Right cardiac atrium (tissue), 5 donors: ENCODE results near the gene TSTD1. TPM values are rescaled to one million over a fixed set of nuclear protein-coding genes. Genes with fewer than 3 reads are reported as not detected.
A peak's percentile ranks its signal among the peaks of the same experiment; 100 is the strongest.

Experiments
- ATAC-seq, 2 donors: fragments of 200-7000 bp; cut with Tn5 transposase; one replicate each; pipeline versions ENCODE4 v1.8.0 to v1.9.1; 2020; ENCODE audit warnings: moderate library complexity in 2 of 2, mild to moderate bottlenecking in 1 of 2
- DNase-seq, 3 donors: peaks; one replicate each; pipeline ENCODE4 v3.0.0-alpha.2; 2020
- H3K27ac ChIP-seq: one replicate; pipeline ENCODE4 v1.5.1; 2013; ENCODE audit warnings: mild to moderate bottlenecking, low read length, control low read depth, moderate library complexity
- H3K27me3 ChIP-seq: one replicate; pipeline ENCODE4 v1.6.1; 2013; ENCODE audit not compliant: control insufficient read depth, insufficient read depth
- H3K4me1 ChIP-seq: one replicate; pipeline ENCODE4 v1.6.1; 2013; ENCODE audit warnings: low read length; ENCODE audit not compliant: control insufficient read depth, insufficient read depth
- H3K4me3 ChIP-seq: one replicate; pipeline ENCODE4 v1.5.1; 2013; ENCODE audit warnings: low read length, control low read depth
- H3K9me3 ChIP-seq: one replicate; pipeline ENCODE4 v1.6.1; 2013; ENCODE audit warnings: low read length; ENCODE audit not compliant: control insufficient read depth
- WGBS: extraction: QIAGEN DNeasy Blood & Tissue Kit; methylation state at CpG from one replicate; pipeline ENCODE4 v1.1.7; 2013; 5-methylcytosine and 5-hydroxymethylcytosine counted together
- intact Hi-C, 4 donors: fragments of 100-400 bp; cut with DNase I; formaldehyde crosslinking; loops; one replicate each; pipeline versions ENCODE4 v1.11.0 to v1.14.0; 2022 to 2023
- long read RNA-seq, 4 donors: library from polyadenylated mRNA; unstranded; transcript quantifications; one replicate each; pipeline ENCODE4 v2.0.0, GENCODE V29; 2020 to 2021
- polyA plus RNA-seq: library from polyadenylated mRNA; stranded (reverse); fragments of 200-250 nt; gene quantifications from one replicate; pipeline ENCODE4 v1.2.3, GENCODE V29; 2013
- total RNA-seq, 4 donors: library from RNA; stranded (reverse); fragmentation: NEBNext Ultra II Directional; extraction: Animal tissue kit (Norgen Biotek cat#: 25700); gene quantifications; one replicate each; pipeline ENCODE4 v1.2.1, GENCODE V29; 2021
- donor health status: healthy with polysubstance abuse.
- donor health status: DM: no; HTN: yes; CAD: no.
- donor health status: DM: no; HTN: no; CAD: no.
- donor health status: DM: no; HTN: yes; CAD: no; lungs with severe emphysema.
- donor health status: DM: yes; HTN: yes; CAD: no.

TSTD1 gene
- total RNA-seq (10 to 100 TPM; 23.5 to 46.8 (median 35.8) TPM), polyA plus RNA-seq (63.6 TPM)
- long read RNA-seq, donor 1, transcript TSTD1-204 (4 exons, 593 nt): major isoform, 13 of 26 reads
- long read RNA-seq, donor 1, partial matches to known transcripts: 0 of 26 reads
- long read RNA-seq, donor 1, other reads (novel, unspliced or antisense): 9 of 26 reads
- long read RNA-seq, donor 2, transcript TSTD1-204 (4 exons, 593 nt): major isoform, 14 of 23 reads
- long read RNA-seq, donor 2, transcript TSTD1-203 (3 exons, 457 nt): minor isoform, 6 of 23 reads
- long read RNA-seq, donor 2, partial matches to known transcripts: 0 of 23 reads
- long read RNA-seq, donor 2, other reads (novel, unspliced or antisense): 1 of 23 reads
- long read RNA-seq, donor 3, partial matches to known transcripts: 0 of 6 reads
- long read RNA-seq, donor 3, other reads (novel, unspliced or antisense): 2 of 6 reads
- long read RNA-seq, donor 4, transcript TSTD1-204 (4 exons, 593 nt): major isoform, 13 of 18 reads
- long read RNA-seq, donor 4, partial matches to known transcripts: 0 of 18 reads
- long read RNA-seq, donor 4, other reads (novel, unspliced or antisense): 1 of 18 reads

DNA sequence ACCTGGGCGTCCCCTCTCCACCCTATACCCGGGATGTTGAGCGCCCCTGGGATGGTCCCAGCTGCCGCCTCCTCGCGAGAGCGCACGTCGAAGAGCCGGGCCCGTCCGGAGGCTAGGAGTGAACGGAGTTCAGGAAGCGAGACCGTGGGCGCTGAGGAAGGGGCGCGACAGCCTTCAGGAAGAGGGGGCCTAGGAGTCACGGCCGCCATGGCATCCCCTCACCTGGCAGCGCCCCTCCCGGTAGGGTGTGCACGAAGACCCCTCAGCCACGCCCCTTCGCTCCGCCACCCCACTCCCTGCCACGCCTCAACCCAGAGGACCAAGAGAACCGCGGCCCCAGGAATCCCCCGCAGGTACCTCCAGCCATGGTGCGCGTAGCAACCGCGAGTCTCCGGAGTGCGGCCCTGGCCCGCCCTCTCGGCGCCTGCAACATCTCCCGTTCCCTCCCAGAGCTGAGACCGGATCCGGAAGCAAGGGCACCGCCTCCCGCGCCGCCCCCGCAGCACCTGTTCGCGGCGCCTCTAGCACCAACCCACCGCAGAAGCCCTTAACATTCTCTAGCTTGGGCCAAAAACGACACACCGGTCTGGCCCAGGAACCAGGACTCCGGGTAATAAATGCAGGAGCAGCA lies at the start of gene TSTD1:
Gene TSTD1 (minus strand): TSS at position 442 of the 631 bp plus-strand sequence. CDS start 75 bp downstream, at position 367.
- Histone ChIP-seq H3K4me1 (no peaks in the 10 kb centered on the region), H3K9me3 (no peaks in the 10 kb centered on the region), H3K27ac (no peak within 1 kb of the TSS), H3K4me3 (peak within 1 kb of the TSS; percentile 68), H3K27me3 (no peaks in the 10 kb centered on the region)
- peak; percentile 61 to 82 (median 81) for DNase-seq
- WGBS: 37% methylated on average over 54 of the region's 54 CpGs
- peak; percentile 80 to 86 for ATAC-seq
- intact Hi-C loops: no loop called here

- no peaks in the 10 kb centered on the region for H3K27me3 ChIP-seq
- DNase-seq (no peak), ATAC-seq (no peak)
- H3K27ac ChIP-seq: no peak overlapping the region
- H3K9me3 ChIP-seq: no peaks in the 10 kb centered on the region
- H3K4me3 ChIP-seq: no peak overlapping the region
- intact Hi-C loops: no loop called here
- no peaks in the 10 kb centered on the region for H3K4me1 ChIP-seq
- WGBS: 67% methylated on average over 4 of the region's 4 CpGs
Observed at GRCh38 chr1:161086457-161086856, 47.7 kb upstream of the TSTD1 start.

DNA sequence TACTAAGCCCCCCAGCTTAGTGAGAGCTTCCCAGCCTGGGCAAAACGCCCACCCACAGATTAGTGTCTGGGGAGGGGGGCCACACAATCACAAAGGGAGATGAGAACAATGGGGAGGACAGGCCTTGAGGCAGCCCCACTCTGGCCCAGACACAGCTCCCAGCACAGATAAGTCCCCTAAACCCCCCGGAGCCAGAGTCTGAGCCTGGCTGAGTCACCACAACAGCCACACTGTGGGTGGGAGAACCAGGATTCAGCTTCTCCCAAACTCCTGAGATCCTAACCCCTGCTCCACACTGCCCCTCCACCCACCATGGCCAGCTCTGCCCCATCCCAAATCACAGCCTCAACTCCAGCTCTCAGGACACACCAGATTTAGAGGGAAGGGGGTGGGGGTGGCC lies 46.4 kb upstream of the TSTD1 start:
- no peaks in the 10 kb centered on the region for H3K9me3 ChIP-seq
- no peaks in the 10 kb centered on the region for H3K27me3 ChIP-seq
- no peak for ATAC-seq
- no peak overlapping the region for H3K27ac ChIP-seq
- H3K4me1 ChIP-seq: no peaks in the 10 kb centered on the region
- H3K4me3 ChIP-seq: no peak overlapping the region
- WGBS: 62% methylated on average over 2 of the region's 2 CpGs
- no peak for DNase-seq
- intact Hi-C loops: no loop called here

DNA sequence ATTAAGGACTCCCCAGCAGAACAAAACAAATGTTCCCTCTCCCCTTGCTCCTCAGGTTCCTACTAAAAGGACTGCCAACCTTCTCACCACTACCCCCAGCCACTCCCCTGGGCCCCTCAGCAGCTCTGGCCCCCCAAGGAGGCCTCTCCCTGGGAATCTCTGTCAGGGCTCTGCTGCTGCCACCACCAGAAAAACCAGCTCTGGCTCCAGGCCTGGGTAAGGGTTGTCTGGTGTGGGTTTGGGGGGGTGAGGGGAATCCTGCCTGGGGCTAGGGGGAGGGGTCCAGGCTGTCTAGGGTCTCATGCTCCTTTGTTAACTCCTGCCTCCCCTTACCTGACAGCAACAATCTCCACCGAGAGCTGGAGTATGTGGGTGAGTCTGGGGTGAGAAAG lies 45.8 kb upstream of the TSTD1 start:
- DNase-seq (no peak), ATAC-seq (no peak)
- Histone ChIP-seq H3K4me1 (no peaks in the 10 kb centered on the region), H3K4me3 (no peak overlapping the region), H3K27ac (no peak overlapping the region), H3K27me3 (no peaks in the 10 kb centered on the region), H3K9me3 (no peaks in the 10 kb centered on the region)
- WGBS: 100% methylated on average over 1 of the region's 1 CpG
- intact Hi-C loops: no loop called here

- no peak for DNase-seq
- no peaks in the 10 kb centered on the region for H3K27me3 ChIP-seq
- no peaks in the 10 kb centered on the region for H3K9me3 ChIP-seq
- no peaks in the 10 kb centered on the region for H3K4me1 ChIP-seq
- intact Hi-C loops: no loop called here
- H3K4me3 ChIP-seq: no peak overlapping the region
- ATAC-seq: no peak
- no peak overlapping the region for H3K27ac ChIP-seq
- WGBS: 68% methylated on average over 10 of the region's 10 CpGs
Observed at GRCh38 chr1:161083748-161084596, 45.2 kb upstream of the TSTD1 start.

DNA sequence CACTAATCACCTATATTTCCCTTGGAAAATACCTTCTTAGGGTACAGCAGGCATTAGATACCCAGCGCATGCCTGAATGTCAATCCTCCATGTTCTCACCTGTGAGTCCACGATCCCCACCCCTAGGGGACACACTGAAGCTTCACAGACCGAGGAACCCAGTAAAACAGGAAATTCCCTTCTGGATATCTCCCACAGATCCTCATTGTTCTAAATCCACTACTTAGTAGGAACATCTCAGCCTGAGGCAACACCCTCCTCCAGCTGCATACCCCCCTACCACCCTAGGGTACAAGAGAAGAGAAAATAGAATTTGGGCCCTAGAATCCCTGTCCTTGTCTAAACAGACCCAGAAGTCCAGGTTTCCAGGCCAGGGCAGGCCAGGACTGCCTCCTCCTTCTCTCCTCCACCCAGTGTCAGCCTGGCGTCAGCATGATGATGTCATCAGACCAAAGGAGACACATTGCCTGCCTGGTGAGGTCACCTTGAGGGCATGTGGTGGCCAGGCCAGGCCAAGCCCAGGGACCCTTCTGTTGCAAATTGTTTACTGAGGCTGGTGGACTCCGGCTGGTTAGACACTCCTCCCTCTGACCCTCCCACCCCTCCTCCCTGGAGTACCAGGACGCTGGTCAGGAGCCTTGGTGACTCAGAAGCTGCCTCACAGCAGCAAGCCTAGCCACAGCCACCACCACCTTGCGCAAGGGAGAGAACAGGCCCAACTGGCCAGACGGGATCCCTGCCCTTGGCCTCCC lies 44.4 kb upstream of the TSTD1 start:
- peak; percentile 90 to 94 for ATAC-seq
- no peaks in the 10 kb centered on the region for H3K4me1 ChIP-seq
- H3K9me3 ChIP-seq: no peaks in the 10 kb centered on the region
- WGBS: 58% methylated on average over 8 of the region's 8 CpGs
- no peak overlapping the region for H3K4me3 ChIP-seq
- intact Hi-C loops: no loop called here
- H3K27ac ChIP-seq: no peak overlapping the region
- peak; percentile 87 to 90 (median 89) for DNase-seq
- H3K27me3 ChIP-seq: no peaks in the 10 kb centered on the region

DNA sequence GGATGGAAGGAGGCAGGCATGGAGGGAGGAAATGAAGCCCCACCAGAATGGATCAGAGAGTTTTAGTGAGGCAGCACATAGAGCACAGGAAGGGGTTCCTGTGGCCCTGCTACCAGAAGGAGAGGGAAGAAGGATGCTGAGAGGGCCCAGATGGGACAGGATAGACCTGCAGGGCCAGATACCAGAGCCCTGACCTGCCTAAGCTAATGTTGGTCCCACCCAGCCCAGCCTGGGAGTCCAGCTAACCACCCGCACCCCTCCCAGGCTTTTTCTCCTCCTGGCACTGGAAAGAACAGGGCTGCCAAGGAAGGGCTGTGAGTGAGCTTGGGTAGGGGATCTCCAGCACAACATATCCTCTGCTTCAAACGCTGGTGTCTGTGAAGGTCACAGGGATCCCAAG lies 43.7 kb upstream of the TSTD1 start:
- Histone ChIP-seq H3K9me3 (no peaks in the 10 kb centered on the region), H3K4me3 (no peak overlapping the region), H3K4me1 (no peaks in the 10 kb centered on the region), H3K27me3 (no peaks in the 10 kb centered on the region), H3K27ac (no peak overlapping the region)
- intact Hi-C loops: no loop called here
- 79% methylated on average over 2 of the region's 2 CpGs for WGBS
- DNase-seq: no peak
- no peak for ATAC-seq

GRCh38 chr1:161081519-161081918 lies 42.8 kb upstream of the TSTD1 start:
- no peak overlapping the region for H3K27ac ChIP-seq
- H3K4me1 ChIP-seq: no peaks in the 10 kb centered on the region
- DNase-seq: no peak
- no peaks in the 10 kb centered on the region for H3K9me3 ChIP-seq
- ATAC-seq: no peak
- H3K27me3 ChIP-seq: no peaks in the 10 kb centered on the region
- intact Hi-C loops: no loop called here
- 76% methylated on average over 5 of the region's 5 CpGs for WGBS
- H3K4me3 ChIP-seq: no peak overlapping the region

DNA sequence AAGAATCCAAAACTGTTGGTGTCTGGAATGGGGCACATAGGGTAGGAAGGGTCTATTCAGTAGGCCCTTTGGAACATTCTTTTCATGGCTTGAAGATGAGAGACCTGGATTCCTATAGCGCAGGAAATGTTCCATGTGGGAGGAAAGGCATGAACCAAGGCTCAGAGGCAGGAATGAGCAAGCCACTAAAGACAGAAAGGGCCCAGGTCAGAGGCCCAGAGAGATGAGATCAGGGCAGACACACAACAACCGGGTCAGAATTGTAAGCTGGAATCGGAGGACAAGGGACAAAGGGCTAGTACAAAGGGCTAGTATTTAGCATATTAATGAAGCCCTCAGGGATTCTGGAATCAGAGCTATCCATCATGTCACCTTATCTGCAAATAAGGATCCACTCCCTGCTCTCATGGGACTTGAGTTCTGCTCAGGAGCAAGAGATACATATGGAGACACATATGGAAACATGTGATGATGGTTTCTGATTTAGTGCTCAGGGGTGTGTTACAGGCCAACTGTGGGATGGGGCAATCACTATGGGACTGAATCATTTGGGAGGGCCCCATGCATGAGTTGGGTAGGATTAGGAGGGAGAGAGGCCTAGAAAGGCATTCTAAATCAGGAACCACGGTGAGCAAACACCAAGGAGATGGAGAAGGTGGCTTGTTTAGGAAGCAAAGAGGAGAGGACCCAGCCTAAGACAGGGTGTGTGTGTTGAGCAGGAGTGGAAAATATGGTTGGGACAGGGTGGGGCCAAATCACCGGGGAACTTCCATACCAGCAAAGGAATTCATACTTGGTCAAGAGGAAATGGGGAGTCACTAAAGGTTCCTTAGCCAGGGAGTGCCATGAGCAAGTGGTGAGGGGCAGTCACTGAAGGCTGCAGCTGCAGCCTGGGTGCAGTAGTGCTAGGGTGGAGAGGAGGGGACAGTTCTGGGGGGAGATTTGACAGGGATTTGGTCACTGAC lies 42.0 kb upstream of the TSTD1 start:
- H3K4me3 ChIP-seq: no peak overlapping the region
- no peaks in the 10 kb centered on the region for H3K4me1 ChIP-seq
- H3K27ac ChIP-seq: no peak overlapping the region
- H3K27me3 ChIP-seq: no peaks in the 10 kb centered on the region
- 80% methylated on average over 5 of the region's 5 CpGs for WGBS
- intact Hi-C loops: no loop called here
- peak in 1 of 2 donors; percentile 10 for ATAC-seq
- no peak for DNase-seq
- H3K9me3 ChIP-seq: no peaks in the 10 kb centered on the region
